SK-N-SH treated with all-trans-retinoic acid at 6 μM for 48 hours (cell line): ENCODE results near the gene JMJD1C.

Source experiments
- CSRNP3 ChIP-seq: fragments of 250-450 bp; sonication (Bioruptor Pico); IDR thresholded peaks from 2 replicates; pipeline ENCODE4 v1.5.1; 2021; ENCODE audit warnings: mild to moderate bottlenecking, moderate library complexity
- PATZ1 ChIP-seq: fragments of 250-450 bp; sonication (Bioruptor Pico); IDR thresholded peaks from 2 replicates; pipeline ENCODE4 v1.8.0; 2020; ENCODE audit warnings: mild to moderate bottlenecking, moderate library complexity, borderline replicate concordance
- ZC3H10 ChIP-seq: fragments of 250-450 bp; sonication (Bioruptor Pico); IDR thresholded peaks from 2 replicates; pipeline ENCODE4 v1.5.1; 2021; ENCODE audit warnings: mild to moderate bottlenecking, moderate library complexity

- no peak for TF ChIP-seq ZC3H10 (CRISPR knock-in tag)
- no peak for TF ChIP-seq PATZ1 (CRISPR knock-in tag)
- no peak for TF ChIP-seq CSRNP3 (CRISPR knock-in tag)
Measured at GRCh38 chr10:63123727-63124362, 341.9 kb downstream of the JMJD1C start.
